Measurements from ENCODE around the gene SYNPO. TPM values are rescaled to one million over a fixed set of nuclear protein-coding genes. Genes with fewer than 3 reads are reported as not detected.

SYNPO gene
- total RNA-seq, 1 donor from 2014 or later: 16.1 TPM

DNA sequence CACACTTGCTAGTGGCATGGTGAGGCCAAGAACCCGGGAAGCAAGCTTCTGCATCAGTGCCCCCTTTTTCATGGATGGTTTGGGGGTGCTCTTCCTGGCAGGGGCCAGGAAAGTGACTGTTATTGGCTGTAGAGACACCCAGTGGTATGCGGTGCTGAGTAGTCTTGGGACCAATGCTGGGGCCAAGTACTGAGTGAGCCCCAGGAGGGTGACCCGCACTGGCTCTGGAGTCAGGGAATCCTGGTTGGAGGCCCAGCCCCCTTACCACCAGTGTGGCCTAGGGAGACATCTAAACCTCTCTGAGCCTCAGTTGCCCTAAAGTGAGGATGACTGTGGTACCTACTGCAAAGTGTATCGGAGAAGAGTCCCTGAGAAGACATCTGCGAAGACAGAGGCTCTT, 41.2 kb upstream of the SYNPO start:
- Mint-ChIP-seq H3K4me1 (ENCODE audit: low read depth, unreplicated experiment) (peaks cover 6% of the 10 kb centered on the region), H3K9me3 (ENCODE audit: unreplicated experiment) (no peaks in the 10 kb centered on the region), H3K27me3 (ENCODE audit: unreplicated experiment) (peaks cover 6% of the 10 kb centered on the region), H3K27ac (ENCODE audit: unreplicated experiment) (no peak overlapping the region), H3K4me3 (ENCODE audit: unreplicated experiment) (no peak overlapping the region), H3K36me3 (ENCODE audit: unreplicated experiment) (no peaks in the 10 kb centered on the region)
- DNase-seq: no peak
- TF ChIP-seq CTCF (IDR thresholded peaks at IDR 0.05; ENCODE audit: partially characterized antibody, unreplicated experiment): no peak

- H3K27me3 Mint-ChIP-seq (ENCODE audit: unreplicated experiment): peaks cover 2% of the 10 kb centered on the region
- H3K9me3 Mint-ChIP-seq (ENCODE audit: unreplicated experiment): no peaks in the 10 kb centered on the region
- TF ChIP-seq CTCF (IDR thresholded peaks at IDR 0.05; ENCODE audit: partially characterized antibody, unreplicated experiment): no peak
- no peak overlapping the region for H3K4me3 Mint-ChIP-seq (ENCODE audit: unreplicated experiment)
- H3K4me1 Mint-ChIP-seq (ENCODE audit: low read depth, unreplicated experiment): peaks cover 3% of the 10 kb centered on the region
- H3K36me3 Mint-ChIP-seq (ENCODE audit: unreplicated experiment): no peaks in the 10 kb centered on the region
- DNase-seq: no peak
- H3K27ac Mint-ChIP-seq (ENCODE audit: unreplicated experiment): no peak overlapping the region
Measured at GRCh38 chr5:150599917-150600511, 40.4 kb upstream of the SYNPO start.

DNA sequence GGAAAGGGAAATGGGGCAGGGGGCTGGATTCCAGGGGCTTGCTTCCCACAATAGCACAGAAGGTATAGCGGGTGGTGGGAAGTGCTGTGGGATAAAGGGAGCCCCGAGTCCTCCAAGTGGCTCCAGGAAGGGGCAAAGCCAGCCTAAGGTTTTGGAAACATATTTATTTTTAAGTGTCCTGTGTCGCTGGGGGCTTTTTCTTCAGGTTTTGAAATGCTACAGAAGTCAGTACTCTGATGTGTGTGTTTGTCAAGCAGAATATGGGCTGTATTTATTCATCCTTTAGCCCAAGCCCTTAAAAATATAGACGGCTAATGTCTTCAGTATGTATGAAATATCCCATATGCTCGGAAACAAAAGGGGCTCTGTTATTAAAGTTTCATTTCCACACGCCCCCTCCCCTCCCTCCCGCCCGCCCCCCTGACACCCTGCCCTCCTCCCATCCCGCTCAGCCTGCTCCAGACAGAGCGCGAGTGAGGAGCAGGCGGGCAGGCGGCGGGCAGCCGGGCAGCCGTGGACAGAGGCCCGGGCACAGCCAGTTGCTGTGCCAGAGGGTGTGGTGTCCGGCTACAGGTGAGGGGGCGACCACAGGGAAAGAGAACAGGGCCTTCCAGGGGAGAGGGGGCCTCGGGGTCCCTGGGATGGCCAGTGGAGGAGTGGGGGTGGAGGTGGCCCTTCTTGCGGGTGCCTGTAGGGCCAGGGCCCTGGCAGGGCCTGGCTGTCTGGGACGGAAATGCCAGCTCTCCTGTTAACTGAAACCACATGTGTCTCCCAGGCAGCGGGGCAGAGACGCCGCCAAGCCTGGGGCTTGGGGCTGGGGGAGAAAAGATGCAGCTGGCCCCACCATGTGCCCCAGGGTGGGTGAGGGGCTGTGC, 39.6 kb upstream of the SYNPO start:
- Mint-ChIP-seq H3K36me3 (ENCODE audit: unreplicated experiment) (no peaks in the 10 kb centered on the region), H3K27ac (ENCODE audit: unreplicated experiment) (no peak overlapping the region), H3K4me1 (ENCODE audit: low read depth, unreplicated experiment) (peaks cover 6% of the 10 kb centered on the region), H3K9me3 (ENCODE audit: unreplicated experiment) (no peaks in the 10 kb centered on the region), H3K27me3 (ENCODE audit: unreplicated experiment) (peaks cover 2% of the 10 kb centered on the region), H3K4me3 (ENCODE audit: unreplicated experiment) (no peak overlapping the region)
- DNase-seq: no peak
- no peak for TF ChIP-seq CTCF (IDR thresholded peaks at IDR 0.05; ENCODE audit: partially characterized antibody, unreplicated experiment)

- H3K27me3 Mint-ChIP-seq (ENCODE audit: unreplicated experiment): peaks cover 2% of the 10 kb centered on the region
- H3K27ac Mint-ChIP-seq (ENCODE audit: unreplicated experiment): no peak overlapping the region
- TF ChIP-seq CTCF (IDR thresholded peaks at IDR 0.05; ENCODE audit: partially characterized antibody, unreplicated experiment): no peak
- no peak for DNase-seq
- no peaks in the 10 kb centered on the region for H3K36me3 Mint-ChIP-seq (ENCODE audit: unreplicated experiment)
- no peaks in the 10 kb centered on the region for H3K9me3 Mint-ChIP-seq (ENCODE audit: unreplicated experiment)
- peaks cover 7% of the 10 kb centered on the region for H3K4me1 Mint-ChIP-seq (ENCODE audit: low read depth, unreplicated experiment)
- H3K4me3 Mint-ChIP-seq (ENCODE audit: unreplicated experiment): no peak overlapping the region
Measured at GRCh38 chr5:150601491-150602345, 38.7 kb upstream of the SYNPO start.
